ENCODE results near the gene MID1. TPM values are rescaled to one million over a fixed set of nuclear protein-coding genes. Genes with fewer than 3 reads are reported as not detected.

MID1 gene
- total RNA-seq, 1 donor from 2014 or later: 31.2 TPM

GRCh38 chrX:10612215-10612614, 8.2 kb downstream of the MID1 start:
- peaks cover 91% of the 10 kb centered on the region for H3K79me2 ChIP-seq (ENCODE audit: insufficient read depth, low read length)
- peak overlapping the region; percentile 80 for H3K27ac ChIP-seq (ENCODE audit: low read depth, low read length)
- H4K20me1 ChIP-seq (ENCODE audit: insufficient read depth, low read length): peaks cover 4% of the 10 kb centered on the region
- DNase-seq (ENCODE audit: low read depth): peak; percentile 82
- no peak for FAIRE-seq
- no peak overlapping the region for H3K4me3 Mint-ChIP-seq (ENCODE audit: unreplicated experiment)
- no peaks in the 10 kb centered on the region for H3K27me3 ChIP-seq (ENCODE audit: insufficient read depth, low read length)
- H3K4me1 Mint-ChIP-seq (ENCODE audit: low read depth, unreplicated experiment): peaks cover 22% of the 10 kb centered on the region
- no peaks in the 10 kb centered on the region for H3K9me3 ChIP-seq (ENCODE audit: insufficient read depth, low read depth, low read length)
- H2AFZ ChIP-seq (ENCODE audit: low read depth, low read length): no peak overlapping the region
- H3K36me3 Mint-ChIP-seq (ENCODE audit: low read depth, unreplicated experiment): no peaks in the 10 kb centered on the region
- H3K36me3 ChIP-seq (ENCODE audit: insufficient read depth, low read length): no peaks in the 10 kb centered on the region
- peak overlapping the region; percentile 73 for H3K9ac ChIP-seq (ENCODE audit: low read length)
- peak overlapping the region; percentile 83 for H3K4me2 ChIP-seq (ENCODE audit: low read length)
- H3K9me3 Mint-ChIP-seq (ENCODE audit: unreplicated experiment): no peaks in the 10 kb centered on the region
- H3K27me3 Mint-ChIP-seq (ENCODE audit: low read depth, unreplicated experiment): no peaks in the 10 kb centered on the region
- TF ChIP-seq CTCF (IDR thresholded peaks at IDR 0.05; ENCODE audit: insufficient read depth, low read depth, low read length) (no peak), EZH2 (IDR thresholded peaks at IDR 0.05; ENCODE audit: insufficient read depth, low read length) (no peak)
- peak overlapping the region; percentile 33 for H3K4me3 ChIP-seq (ENCODE audit: insufficient read depth, low read depth, low read length)
- peaks cover 22% of the 10 kb centered on the region for H3K4me1 ChIP-seq (ENCODE audit: insufficient read depth, low read length)
- H3K27ac Mint-ChIP-seq (ENCODE audit: unreplicated experiment): peak overlapping the region; percentile 59

- no peaks in the 10 kb centered on the region for H3K36me3 ChIP-seq (ENCODE audit: insufficient read depth, low read length)
- Mint-ChIP-seq H3K36me3 (ENCODE audit: low read depth, unreplicated experiment) (no peaks in the 10 kb centered on the region), H3K4me1 (ENCODE audit: low read depth, unreplicated experiment) (peaks cover 17% of the 10 kb centered on the region), H3K9me3 (ENCODE audit: unreplicated experiment) (no peaks in the 10 kb centered on the region), H3K27me3 (ENCODE audit: low read depth, unreplicated experiment) (no peaks in the 10 kb centered on the region), H3K27ac (ENCODE audit: unreplicated experiment) (peak overlapping the region; percentile 59), H3K4me3 (ENCODE audit: unreplicated experiment) (peak overlapping the region; percentile 22)
- peaks cover 91% of the 10 kb centered on the region for H3K79me2 ChIP-seq (ENCODE audit: insufficient read depth, low read length)
- H4K20me1 ChIP-seq (ENCODE audit: insufficient read depth, low read length): peaks cover 4% of the 10 kb centered on the region
- peak overlapping the region; percentile 73 for H3K9ac ChIP-seq (ENCODE audit: low read length)
- no peak for DNase-seq (ENCODE audit: low read depth)
- no peak for TF ChIP-seq EZH2 (IDR thresholded peaks at IDR 0.05; ENCODE audit: insufficient read depth, low read length)
- no peak for TF ChIP-seq CTCF (IDR thresholded peaks at IDR 0.05; ENCODE audit: insufficient read depth, low read depth, low read length)
- peaks cover 18% of the 10 kb centered on the region for H3K4me1 ChIP-seq (ENCODE audit: insufficient read depth, low read length)
- FAIRE-seq: peak; percentile 99
- H3K27me3 ChIP-seq (ENCODE audit: insufficient read depth, low read length): no peaks in the 10 kb centered on the region
- H3K27ac ChIP-seq (ENCODE audit: low read depth, low read length): peak overlapping the region; percentile 80
- H2AFZ ChIP-seq (ENCODE audit: low read depth, low read length): no peak overlapping the region
- H3K9me3 ChIP-seq (ENCODE audit: insufficient read depth, low read depth, low read length): no peaks in the 10 kb centered on the region
- H3K4me2 ChIP-seq (ENCODE audit: low read length): peak overlapping the region; percentile 83
- H3K4me3 ChIP-seq (ENCODE audit: insufficient read depth, low read depth, low read length): peak overlapping the region; percentile 33
Observed at GRCh38 chrX:10611441-10612090, 8.8 kb downstream of the MID1 start.

- Histone ChIP-seq H3K4me3 (ENCODE audit: insufficient read depth, low read depth, low read length) (no peak overlapping the region), H3K9ac (ENCODE audit: low read length) (no peak overlapping the region), H3K36me3 (ENCODE audit: insufficient read depth, low read length) (no peaks in the 10 kb centered on the region), H2AFZ (ENCODE audit: low read depth, low read length) (no peak overlapping the region), H3K9me3 (ENCODE audit: insufficient read depth, low read depth, low read length) (no peaks in the 10 kb centered on the region), H3K27ac (ENCODE audit: low read depth, low read length) (no peak overlapping the region), H3K4me2 (ENCODE audit: low read length) (no peak overlapping the region), H4K20me1 (ENCODE audit: insufficient read depth, low read length) (peaks cover 8% of the 10 kb centered on the region), H3K79me2 (ENCODE audit: insufficient read depth, low read length) (peaks cover 89% of the 10 kb centered on the region), H3K27me3 (ENCODE audit: insufficient read depth, low read length) (no peaks in the 10 kb centered on the region), H3K4me1 (ENCODE audit: insufficient read depth, low read length) (peaks cover 11% of the 10 kb centered on the region)
- Mint-ChIP-seq H3K4me3 (ENCODE audit: unreplicated experiment) (no peak overlapping the region), H3K36me3 (ENCODE audit: low read depth, unreplicated experiment) (no peaks in the 10 kb centered on the region), H3K9me3 (ENCODE audit: unreplicated experiment) (no peaks in the 10 kb centered on the region), H3K4me1 (ENCODE audit: low read depth, unreplicated experiment) (peaks cover 21% of the 10 kb centered on the region), H3K27me3 (ENCODE audit: low read depth, unreplicated experiment) (no peaks in the 10 kb centered on the region), H3K27ac (ENCODE audit: unreplicated experiment) (no peak overlapping the region)
- TF ChIP-seq EZH2 (IDR thresholded peaks at IDR 0.05; ENCODE audit: insufficient read depth, low read length): no peak
- TF ChIP-seq CTCF (IDR thresholded peaks at IDR 0.05; ENCODE audit: insufficient read depth, low read depth, low read length): no peak
- FAIRE-seq (peak; percentile 99), DNase-seq (ENCODE audit: low read depth) (peak; percentile 57)
Observed at GRCh38 chrX:10608099-10608498, 12.3 kb downstream of the MID1 start.

Data from astrocyte (in vitro differentiated cells and primary cell).